Measurements from ENCODE around the gene CHSY3. TPM values are rescaled to one million over a fixed set of nuclear protein-coding genes. Genes with fewer than 3 reads are reported as not detected.

Gene CHSY3
- total RNA-seq = 1.7 and 2.0 TPM in 2 replicates

GRCh38 chr5:129904102-129904666, at the start of gene CHSY3:
TSS of gene CHSY3 (plus strand) at chr5:129904465.

Other genes with a start within 250 kb of the CHSY3 start
- not detected in 2 replicates for gene MINAR2, start 156.4 kb upstream of the CHSY3 start, total RNA-seq